ENCODE data around the gene SH3PXD2B.

- TF ChIP-seq CTCF (IDR thresholded peaks at IDR 0.05 in 8 of 11, conservative IDR thresholded peaks at IDR 0.05 in 3 of 11) (no peak), POLR2A (IDR thresholded peaks at IDR 0.05) (no peak)
Observed at GRCh38 chr5:172474293-172474692, 20.0 kb upstream of the SH3PXD2B start.
